GM04504 (cell line): ENCODE measurements around the gene PSEN1.

Source experiments
- DNase-seq: peaks from one replicate; pipeline ENCODE4 v3.0.0-alpha.2; 2012; ENCODE audit warnings: low read depth

The PSEN1 gene

DNA sequence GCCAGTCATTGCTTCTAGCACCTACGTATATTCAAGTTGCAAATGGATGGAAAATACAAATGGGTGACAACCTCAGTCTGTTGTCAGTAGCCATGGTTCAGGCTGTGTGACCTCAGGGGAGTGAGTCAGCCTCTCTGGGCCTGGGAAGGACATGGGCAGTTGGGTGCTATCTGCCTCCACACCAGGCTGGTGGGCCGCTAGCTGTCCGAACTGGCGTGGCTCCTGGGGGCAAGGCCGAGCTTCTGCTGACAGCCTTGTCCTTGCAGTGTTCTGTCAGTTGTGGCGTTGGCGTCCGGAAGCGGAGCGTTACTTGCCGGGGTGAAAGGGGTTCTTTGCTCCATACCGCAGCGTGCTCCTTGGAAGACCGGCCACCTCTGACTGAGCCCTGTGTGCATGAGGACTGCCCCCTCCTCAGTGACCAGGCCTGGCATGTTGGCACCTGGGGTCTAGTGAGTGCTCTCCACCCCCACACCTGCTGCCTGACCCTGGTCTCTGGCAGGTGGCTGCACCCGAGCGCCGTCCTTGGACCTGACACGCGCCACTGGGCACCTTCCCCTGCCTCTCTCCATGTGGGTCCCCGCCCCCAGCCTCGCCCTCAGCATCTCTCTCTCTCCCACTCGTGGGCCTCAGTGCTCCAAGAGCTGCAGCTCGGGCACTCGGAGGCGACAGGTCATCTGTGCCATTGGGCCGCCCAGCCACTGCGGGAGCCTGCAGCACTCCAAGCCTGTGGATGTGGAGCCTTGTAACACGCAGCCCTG, 118.1 kb downstream of the PSEN1 start:
- no peak for DNase-seq

DNA sequence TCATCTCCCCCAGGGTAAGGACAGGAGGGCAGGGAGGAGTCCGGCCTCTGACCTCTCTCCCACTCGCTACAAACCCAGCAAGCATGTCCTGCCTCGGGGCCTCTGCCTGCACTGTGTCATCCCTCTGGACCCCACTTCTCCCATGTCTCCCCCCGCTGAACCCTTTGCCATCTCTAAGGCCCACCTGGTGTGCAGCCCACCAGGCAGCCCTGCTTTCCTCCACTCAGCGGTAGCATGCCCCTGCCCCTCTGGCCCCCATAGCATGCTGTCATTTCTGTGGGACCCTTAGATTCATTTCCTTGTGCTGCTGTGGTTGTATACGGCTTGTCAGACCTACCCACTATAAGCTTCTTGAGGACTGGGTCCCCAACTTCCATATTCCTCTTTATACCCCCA, 118.7 kb downstream of the PSEN1 start:
- no peak for DNase-seq

GRCh38 chr14:73255693-73256225, 119.5 kb downstream of the PSEN1 start:
- DNase-seq: no peak

- DNase-seq: no peak
These were observed 121.8 kb downstream of the PSEN1 start for GRCh38 chr14:73258076-73258475.

DNA sequence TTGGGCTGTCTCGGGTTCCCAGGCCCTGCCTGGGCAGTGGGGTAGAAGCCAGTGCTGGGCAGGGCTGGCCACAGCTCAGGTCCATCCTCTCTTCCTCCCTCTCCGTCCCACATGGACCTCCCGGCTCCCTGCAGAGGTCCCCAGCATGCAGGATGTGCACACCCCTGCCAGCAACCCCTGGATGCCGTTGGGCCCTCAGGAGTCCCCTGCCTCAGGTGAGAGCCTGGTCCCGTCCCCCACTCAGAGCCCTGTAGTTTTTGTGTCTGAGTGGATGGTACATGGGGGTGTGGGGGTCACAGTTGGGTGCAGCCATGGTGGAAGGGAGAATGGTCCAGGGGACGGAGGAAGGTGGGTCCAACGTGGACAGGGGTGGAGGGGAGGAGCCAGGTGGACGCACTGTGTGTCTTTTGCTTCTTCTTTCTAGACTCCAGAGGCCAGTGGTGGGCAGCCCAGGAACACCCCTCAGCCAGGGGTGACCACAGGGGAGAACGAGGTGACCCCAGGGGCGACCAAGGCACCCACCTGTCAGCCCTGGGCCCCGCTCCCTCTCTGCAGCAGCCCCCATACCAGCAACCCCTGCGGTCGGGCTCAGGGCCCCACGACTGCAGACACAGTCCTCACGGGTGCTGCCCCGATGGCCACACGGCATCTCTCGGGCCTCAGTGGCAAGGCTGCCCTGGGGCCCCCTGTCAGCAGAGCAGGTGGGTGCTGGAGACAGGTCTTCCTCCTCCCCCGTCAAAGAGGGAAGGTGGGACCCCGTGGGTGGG, 122.7 kb downstream of the PSEN1 start:
- DNase-seq: no peak

DNA sequence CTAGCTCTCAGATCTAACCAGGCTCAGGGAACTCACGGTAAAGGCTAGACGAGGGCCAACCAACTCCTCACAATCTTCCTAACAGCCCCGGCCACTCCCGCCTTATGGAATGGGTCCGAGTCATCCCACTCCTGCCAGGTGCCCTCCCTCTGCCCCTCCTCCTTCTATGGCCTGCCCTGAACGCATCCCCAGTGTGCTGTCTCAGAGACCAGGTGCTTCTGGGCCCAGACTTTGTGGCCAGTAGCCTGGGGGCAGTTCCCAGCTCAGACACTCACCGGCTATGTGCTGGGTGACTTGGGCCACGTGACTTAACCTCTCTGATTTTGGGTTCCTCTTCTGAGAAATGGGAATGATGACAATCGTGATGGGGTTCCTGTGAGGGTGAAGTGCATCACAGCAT, 123.5 kb downstream of the PSEN1 start:
- DNase-seq: no peak

DNA sequence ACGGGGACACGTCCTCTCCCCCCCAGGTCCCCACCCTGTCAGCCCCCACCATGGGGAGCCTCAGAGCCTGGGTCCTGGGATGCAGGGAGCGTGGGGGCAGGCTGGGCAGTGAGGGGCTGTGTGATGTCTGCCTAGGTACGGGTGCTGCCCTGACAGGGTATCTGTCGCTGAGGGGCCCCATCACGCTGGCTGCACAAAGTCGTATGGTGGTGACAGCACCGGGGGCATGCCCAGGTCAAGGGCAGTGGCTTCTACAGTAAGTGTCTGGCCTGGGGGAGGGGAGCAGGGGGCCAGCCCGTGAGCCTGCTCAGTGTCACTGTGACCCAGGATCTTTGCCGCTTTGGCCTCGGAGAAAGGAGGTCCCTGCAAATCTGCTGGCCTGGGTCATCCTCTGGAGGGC, 124.3 kb downstream of the PSEN1 start:
- no peak for DNase-seq

GRCh38 chr14:73261075-73261474, 124.8 kb downstream of the PSEN1 start:
- no peak for DNase-seq

GRCh38 chr14:73261520-73262426, 125.5 kb downstream of the PSEN1 start:
- DNase-seq: no peak

- no peak for DNase-seq
These were observed 126.3 kb downstream of the PSEN1 start for GRCh38 chr14:73262427-73263183.

DNA sequence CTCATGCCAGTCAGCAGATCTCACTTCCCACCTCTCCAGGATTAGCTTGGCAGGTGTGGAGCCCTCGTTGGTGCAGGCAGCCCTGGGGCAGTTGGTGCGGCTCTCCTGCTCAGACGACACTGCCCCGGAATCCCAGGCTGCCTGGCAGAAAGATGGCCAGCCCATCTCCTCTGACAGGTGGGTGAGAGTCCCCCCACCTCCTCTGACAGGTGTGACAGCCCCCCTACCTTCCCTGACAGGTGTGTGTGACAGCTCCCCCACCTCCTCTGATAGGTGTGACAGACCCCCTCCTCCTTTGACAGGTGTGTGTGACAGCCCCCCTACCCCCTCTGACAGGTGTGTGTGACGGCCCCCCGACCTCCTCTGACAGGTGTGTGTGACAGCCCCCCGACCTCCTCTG, 127.3 kb downstream of the PSEN1 start:
- DNase-seq: no peak

DNA sequence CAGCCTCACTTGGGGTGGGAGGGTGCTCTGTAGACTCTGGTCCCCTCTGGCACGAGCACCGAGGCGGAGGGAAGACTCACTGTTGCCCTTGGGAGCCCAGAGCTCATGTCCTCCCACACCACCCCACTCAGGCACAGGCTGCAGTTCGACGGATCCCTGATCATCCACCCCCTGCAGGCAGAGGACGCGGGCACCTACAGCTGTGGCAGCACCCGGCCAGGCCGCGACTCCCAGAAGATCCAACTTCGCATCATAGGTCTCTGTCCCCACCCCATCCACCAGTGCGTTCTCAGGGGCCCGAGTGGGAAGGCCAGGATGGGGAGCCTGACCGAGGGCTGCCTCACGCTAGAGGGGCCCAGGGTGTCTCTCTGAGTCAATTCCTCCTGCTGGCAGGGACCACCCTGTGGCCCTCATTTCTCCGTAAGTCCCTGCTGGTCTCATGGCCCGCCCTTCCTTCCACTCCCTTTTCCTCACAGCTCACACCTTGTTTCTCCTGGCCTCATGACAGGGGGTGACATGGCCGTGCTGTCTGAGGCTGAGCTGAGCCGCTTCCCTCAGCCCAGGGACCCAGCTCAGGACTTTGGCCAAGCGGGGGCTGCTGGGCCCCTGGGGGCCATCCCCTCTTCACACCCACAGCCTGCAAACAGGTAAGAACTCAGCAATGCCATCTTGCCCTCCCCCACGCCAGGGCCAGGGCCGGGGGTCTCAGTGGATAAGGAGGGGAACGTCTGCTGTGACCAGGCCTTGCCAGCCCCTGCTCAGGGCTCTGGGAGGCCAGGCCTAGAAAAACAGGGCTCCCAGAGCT, 128.0 kb downstream of the PSEN1 start:
- DNase-seq: no peak

DNA sequence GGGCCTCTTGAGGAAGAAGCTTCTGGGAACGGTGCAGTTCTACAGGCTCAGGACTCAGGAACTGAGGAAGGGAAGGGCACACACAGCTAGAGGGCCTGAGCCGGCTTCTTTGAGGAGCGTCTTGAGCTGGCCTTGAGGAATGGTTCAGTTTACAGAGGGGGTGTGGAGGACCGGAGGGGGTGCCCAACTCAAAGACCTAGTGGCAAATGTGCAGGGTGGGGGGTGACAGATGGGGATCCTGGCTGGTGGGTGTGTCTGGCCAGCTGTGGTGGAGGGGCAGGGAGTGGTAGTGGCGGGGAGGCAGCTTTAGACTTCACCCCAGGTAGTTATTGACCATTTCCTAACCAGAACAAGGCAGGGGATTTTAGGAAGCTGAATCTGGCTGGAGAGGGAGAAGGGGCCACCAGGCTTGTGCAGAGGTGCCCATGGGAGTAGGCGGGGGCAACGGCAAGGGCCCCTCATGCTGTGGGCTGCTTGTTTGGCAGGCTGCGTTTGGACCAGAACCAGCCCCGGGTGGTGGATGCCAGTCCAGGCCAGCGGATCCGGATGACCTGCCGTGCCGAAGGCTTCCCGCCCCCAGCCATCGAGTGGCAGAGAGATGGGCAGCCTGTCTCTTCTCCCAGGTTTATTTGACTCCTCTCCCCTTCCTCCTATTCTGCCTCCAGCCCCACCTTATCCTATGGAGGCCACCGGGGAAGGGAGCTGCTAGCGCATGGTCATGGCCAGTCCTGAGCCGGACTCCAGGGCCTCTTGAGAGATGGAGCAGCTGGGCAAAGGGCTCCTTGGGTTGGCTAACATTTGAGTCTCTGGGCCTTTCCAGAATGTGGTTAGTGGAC, 128.8 kb downstream of the PSEN1 start:
- no peak for DNase-seq

- DNase-seq: no peak
These were observed 129.4 kb downstream of the PSEN1 start for GRCh38 chr14:73265721-73266046.

- no peak for DNase-seq
These were observed 130.0 kb downstream of the PSEN1 start for GRCh38 chr14:73266317-73266716.

DNA sequence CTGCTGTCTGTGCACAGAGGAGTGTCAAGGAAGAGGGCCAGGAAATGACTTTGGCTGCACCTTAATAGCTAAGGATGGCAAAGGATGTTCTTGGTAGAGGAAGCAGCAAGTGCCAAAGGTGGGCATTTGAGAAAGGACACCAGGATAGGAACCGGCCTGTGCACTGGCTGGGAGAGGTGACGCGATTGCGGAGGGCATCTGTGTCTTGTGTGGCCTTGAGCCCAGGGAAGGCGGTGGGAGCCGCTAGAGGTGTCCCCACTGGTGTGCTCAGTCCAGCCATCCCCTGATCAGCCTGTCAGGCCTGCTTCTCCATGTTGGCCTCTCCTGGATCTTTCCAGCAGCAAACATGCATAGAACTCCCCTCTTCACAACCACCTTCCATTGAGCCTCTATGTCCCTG, 131.2 kb downstream of the PSEN1 start:
- DNase-seq: no peak

GRCh38 chr14:73269729-73270531, 133.6 kb downstream of the PSEN1 start:
- no peak for DNase-seq

- DNase-seq: no peak
These were observed 136.1 kb downstream of the PSEN1 start for GRCh38 chr14:73272393-73272792.
